NT2/D1 (cell line): ENCODE data around the gene ULK4.

Source experiments
- SUZ12 ChIP-seq: IDR thresholded peaks from 2 replicates; pipeline ENCODE4 v1.6.1; 2011; ENCODE audit not compliant: insufficient read length, insufficient read depth; ENCODE audit errors: extremely low read depth
- YY1 ChIP-seq: IDR thresholded peaks from 2 replicates; pipeline ENCODE4 v1.6.1; 2011; ENCODE audit not compliant: insufficient read length, insufficient read depth
- ZNF274 ChIP-seq: IDR thresholded peaks from 2 replicates; pipeline ENCODE4 v1.6.1; 2011; ENCODE audit warnings: mild to moderate bottlenecking, low read depth, low read length

DNA sequence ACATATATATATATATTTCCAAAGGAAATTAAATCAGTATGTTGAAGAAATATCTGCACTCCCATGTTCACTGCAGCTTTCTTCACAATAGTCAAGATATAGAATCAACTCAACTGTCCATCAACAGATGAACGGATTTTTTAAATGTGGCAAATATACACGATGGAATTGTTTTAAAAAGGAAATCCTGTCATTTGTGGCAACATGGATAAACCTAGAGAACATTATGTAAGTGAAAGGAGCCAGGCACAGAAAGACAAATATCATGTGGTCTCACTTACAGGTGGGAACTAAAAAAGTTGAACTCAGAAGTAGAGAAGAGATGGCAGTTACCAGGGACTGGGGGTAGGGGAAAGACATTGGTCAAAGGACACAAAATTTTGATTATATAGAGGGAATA is 253.7 kb downstream of the ULK4 start:
- TF ChIP-seq SUZ12 (no peak), YY1 (no peak), ZNF274 (no peak)
